HepG2 (cell line): ENCODE data around the gene ADIRF. TPM values are rescaled to one million over a fixed set of nuclear protein-coding genes. Genes with fewer than 3 reads are reported as not detected.

Experiments
- ATAC-seq: fragments of 200-7000 bp; cut with Tn5 transposase; 3 replicates; pipeline ENCODE4 v1.9.1; 2020; ENCODE audit warnings: mild to moderate bottlenecking, moderate library complexity
- BruUV-seq: library from RNA; stranded (reverse); fragments of 400-500 nt; replicated peaks from 2 replicates; lab custom pipeline; 2021; lab: Mats Ljungman, UMichigan
- CTCF ChIA-PET: fragments of 300-600 bp; formaldehyde crosslinking; extraction: SDS; loops from one replicate; lab custom pipeline; 2021; ENCODE audit warnings: low total read pairs, inconsistent platforms, low intra/inter-chr PET ratio; lab: Yijun Ruan, JAX
- POLR2A ChIA-PET: fragments of 350-600 bp; sonication (Branson Sonifier 250); formaldehyde crosslinking; loops from one replicate; lab custom pipeline; 2020; ENCODE audit warnings: antibody characterized with exemption, inconsistent platforms; lab: Yijun Ruan, JAX
- DNase-seq: peaks from one replicate; pipeline ENCODE4 v3.0.0-alpha.2; 2015; ENCODE audit warnings: low spot score
- FAIRE-seq: peaks from 3 replicates; lab custom pipeline; 2011; peaks lifted over from hg19 to GRCh38; lab: Jason Lieb, UNC
- H2AFZ ChIP-seq: one replicate; pipeline ENCODE4 v1.6.1; 2011; ENCODE audit warnings: low read length, inconsistent platforms
- H3K27ac ChIP-seq: fragments of 300-600 bp; 3 replicates; pipeline ENCODE4 v1.8.0; 2011; ENCODE audit warnings: mixed run types, mild to moderate bottlenecking, mixed read lengths, low read length, inconsistent platforms; ENCODE audit not compliant: insufficient read depth; ENCODE audit errors: extremely low read length
- H3K27me3 ChIP-seq, 2 experiments: fragments of 200-600 bp in 1 of 2; 2 replicates in 1 of 2; 3 replicates in 1 of 2; pipeline versions ENCODE4 v1.6.0 to v1.8.0; 2011; ENCODE audit warnings: low read length in 2 of 2, mild to moderate bottlenecking in 2 of 2, moderate library complexity in 2 of 2, inconsistent platforms in 1 of 2; ENCODE audit not compliant: insufficient read depth in 2 of 2, control insufficient read depth in 1 of 2
- H3K36me3 ChIP-seq, 2 experiments: fragments of 200-600 bp in 1 of 2; replicated peaks in 1 of 2; 2 replicates in 1 of 2; 3 replicates in 1 of 2; pipeline versions ENCODE4 v1.5.1 to v1.8.0; 2011; ENCODE audit warnings: low read length in 2 of 2, inconsistent platforms in 1 of 2; ENCODE audit not compliant: insufficient read depth in 2 of 2, control insufficient read depth in 1 of 2
- H3K4me1 ChIP-seq: 2 replicates; pipeline ENCODE4 v1.5.1; 2012; ENCODE audit warnings: low read length, inconsistent platforms; ENCODE audit not compliant: insufficient read depth
- H3K4me2 ChIP-seq: 2 replicates; pipeline ENCODE4 v1.6.0; 2011; ENCODE audit warnings: low read depth, low read length, inconsistent platforms
- H3K4me3 ChIP-seq, 3 experiments: fragments of 200-600 bp in 1 of 3; sonication (generic), shearing (Covaris generic) in 1 of 3; replicated peaks in 1 of 3; 2 replicates each; pipeline ENCODE4 v1.5.1; 2011 to 2016; ENCODE audit warnings: low read length in 3 of 3, inconsistent platforms in 2 of 3, low read depth in 2 of 3, mild to moderate bottlenecking in 2 of 3, control low read depth in 1 of 3, mixed read lengths in 1 of 3; ENCODE audit not compliant: insufficient read depth in 1 of 3
- H3K79me2 ChIP-seq: one replicate; pipeline ENCODE4 v1.6.1; 2011; ENCODE audit warnings: low read length, inconsistent platforms; ENCODE audit not compliant: insufficient read depth
- H3K9ac ChIP-seq: 2 replicates; pipeline ENCODE4 v1.6.0; 2011; ENCODE audit warnings: mild to moderate bottlenecking, low read depth, low read length, inconsistent platforms; ENCODE audit not compliant: insufficient read depth
- H3K9me3 ChIP-seq: 2 replicates; pipeline ENCODE4 v1.5.1; 2012; ENCODE audit warnings: mild to moderate bottlenecking, low read length
- H4K20me1 ChIP-seq: 2 replicates; pipeline ENCODE4 v1.6.0; 2011; ENCODE audit warnings: inconsistent platforms, mild to moderate bottlenecking, low read length, moderate library complexity; ENCODE audit not compliant: insufficient read depth
- AKNA ChIP-seq: sonication (generic); formaldehyde crosslinking; IDR thresholded peaks from 2 replicates; pipeline ENCODE4 v1.4.0; 2020; ENCODE audit warnings: missing genetic modification reagents, borderline replicate concordance
- HNRNPK ChIP-seq: fragments of 200-400 bp; formaldehyde crosslinking; IDR thresholded peaks from 2 replicates; pipeline ENCODE4 v1.6.1; 2018; ENCODE audit warnings: low read length, low read depth, moderate library complexity, mild to moderate bottlenecking; ENCODE audit not compliant: poor library complexity, severe bottlenecking
- KLF9 ChIP-seq: IDR thresholded peaks from 2 replicates; pipeline ENCODE4 v1.6.1; 2016; ENCODE audit warnings: low read depth
- whole genome bisulfite sequencing: methylation state at CpG from one replicate; pipeline ENCODE4 v1.1.6; 2017; ENCODE audit warnings: low lambda C conversion rate; 5-methylcytosine and 5-hydroxymethylcytosine counted together
- in situ Hi-C: cut with HindIII; loops from 2 replicates; pipeline ENCODE4 v1.10.0; 2017; ENCODE audit warnings: low pct_unique_long_range_greater_than_20kb; ENCODE audit not compliant: extremely low pct_ligation_motif_present
- intact Hi-C: fragments of 100-400 bp; cut with micrococcal nuclease; formaldehyde crosslinking; loops from one replicate; pipeline ENCODE4 v1.10.0; 2022; ENCODE audit not compliant: unreplicated experiment
- polyA plus RNA-seq, 8 experiments: library from polyadenylated mRNA; depleted of rRNA in 3 of 8; stranded (reverse) in 7 of 8; unstranded in 1 of 8; fragments of >200 nt; fragmentation: Illumina TruSeq in 4 of 8; extraction: Trizol in 4 of 8; gene quantifications; 2 replicates each; pipeline versions ENCODE4 v1.2.1 to v1.2.3, GENCODE V29; 2011 to 2016; ENCODE audit warnings: low read depth in 4 of 8, missing spikeins in 1 of 8, mixed read lengths in 1 of 8; ENCODE audit not compliant: insufficient read depth in 1 of 8
- total RNA-seq, 5 experiments: library from RNA; depleted of rRNA; stranded (reverse); fragments of >200 nt; fragmentation: Illumina TruSeq; extraction: Trizol; gene quantifications; 2 replicates each; pipeline ENCODE4 v1.2.3, GENCODE V29; 2016; ENCODE audit warnings: low read depth in 1 of 5
- TF ChIP-seq, protein P1 (sequence below), 2 experiments: fragments of 450-650 bp in 1 of 2; sonication (generic) in 1 of 2; formaldehyde crosslinking in 1 of 2; IDR thresholded peaks; 2 replicates each; pipeline versions ENCODE4 v1.6.1 to v1.8.0; 2016 to 2022; ENCODE audit warnings: antibody characterized with exemption in 1 of 2, mild to moderate bottlenecking in 1 of 2, missing genetic modification reagents in 1 of 2

Gene ADIRF
- total and polyA plus RNA-seq, 2 of the 13 experiments (the other 11 are each of a cell fraction or from before 2014, with no cell fraction given) = 0.13 to 0.40 TPM

DNA sequence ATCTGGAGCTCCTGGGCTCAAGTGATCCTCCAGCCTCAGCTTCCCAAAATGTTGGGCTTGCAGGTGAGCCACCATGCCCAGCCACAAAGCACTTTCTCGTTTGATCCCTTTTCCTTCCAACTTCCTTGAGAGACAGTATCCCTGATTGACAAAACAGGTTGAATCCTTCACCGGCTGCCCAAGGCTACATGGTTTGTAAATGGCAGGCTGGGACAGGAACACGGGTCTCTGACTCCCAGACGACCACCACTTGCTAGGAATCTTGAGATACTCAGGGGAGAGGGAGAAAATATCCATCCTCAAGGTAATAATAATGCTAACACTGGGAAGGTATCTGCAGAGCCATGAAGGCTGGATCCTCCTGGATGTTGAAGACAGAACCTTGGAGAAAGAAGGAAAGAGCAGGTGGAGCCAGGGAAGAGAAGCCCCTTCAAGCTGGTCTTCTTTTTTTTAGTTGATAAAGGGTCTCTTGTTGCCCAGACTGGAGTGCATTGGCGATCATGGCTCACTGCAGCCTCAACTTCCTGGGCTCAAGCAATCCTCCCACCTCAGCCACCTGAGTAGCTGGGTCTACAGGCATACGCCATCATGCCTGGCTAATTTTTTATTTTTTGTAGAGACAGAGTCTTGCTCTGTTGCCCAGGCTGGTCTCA lies 30.7 kb upstream of the ADIRF start:
- Histone ChIP-seq H3K9ac (no peak overlapping the region), H3K36me3 (no peaks in the 10 kb centered on the region), H4K20me1 (no peaks in the 10 kb centered on the region), H3K4me2 (no peak overlapping the region), H3K27ac (no peak overlapping the region), H3K79me2 (no peaks in the 10 kb centered on the region), H3K4me1 (peaks cover 18% of the 10 kb centered on the region), H3K9me3 (no peaks in the 10 kb centered on the region), H3K4me3 (no peak overlapping the region), H3K27me3 (no peaks in the 10 kb centered on the region), H2AFZ (no peak overlapping the region)
- POLR2A ChIA-PET = no interaction called here
- 51% methylated on average over 6 of the region's 6 CpGs for WGBS
- ATAC-seq (no peak), FAIRE-seq (no peak), DNase-seq (no peak)
- no TSS peak for BruUV-seq
- CTCF ChIA-PET = no interaction called here
- in situ Hi-C loops = no loop called here
- intact Hi-C loops = loop anchor here (5.0 kb wide), 1 partner anchor 520 kb away; no protein-coding TSS in a partner anchor
- TF ChIP-seq, protein P1, sequence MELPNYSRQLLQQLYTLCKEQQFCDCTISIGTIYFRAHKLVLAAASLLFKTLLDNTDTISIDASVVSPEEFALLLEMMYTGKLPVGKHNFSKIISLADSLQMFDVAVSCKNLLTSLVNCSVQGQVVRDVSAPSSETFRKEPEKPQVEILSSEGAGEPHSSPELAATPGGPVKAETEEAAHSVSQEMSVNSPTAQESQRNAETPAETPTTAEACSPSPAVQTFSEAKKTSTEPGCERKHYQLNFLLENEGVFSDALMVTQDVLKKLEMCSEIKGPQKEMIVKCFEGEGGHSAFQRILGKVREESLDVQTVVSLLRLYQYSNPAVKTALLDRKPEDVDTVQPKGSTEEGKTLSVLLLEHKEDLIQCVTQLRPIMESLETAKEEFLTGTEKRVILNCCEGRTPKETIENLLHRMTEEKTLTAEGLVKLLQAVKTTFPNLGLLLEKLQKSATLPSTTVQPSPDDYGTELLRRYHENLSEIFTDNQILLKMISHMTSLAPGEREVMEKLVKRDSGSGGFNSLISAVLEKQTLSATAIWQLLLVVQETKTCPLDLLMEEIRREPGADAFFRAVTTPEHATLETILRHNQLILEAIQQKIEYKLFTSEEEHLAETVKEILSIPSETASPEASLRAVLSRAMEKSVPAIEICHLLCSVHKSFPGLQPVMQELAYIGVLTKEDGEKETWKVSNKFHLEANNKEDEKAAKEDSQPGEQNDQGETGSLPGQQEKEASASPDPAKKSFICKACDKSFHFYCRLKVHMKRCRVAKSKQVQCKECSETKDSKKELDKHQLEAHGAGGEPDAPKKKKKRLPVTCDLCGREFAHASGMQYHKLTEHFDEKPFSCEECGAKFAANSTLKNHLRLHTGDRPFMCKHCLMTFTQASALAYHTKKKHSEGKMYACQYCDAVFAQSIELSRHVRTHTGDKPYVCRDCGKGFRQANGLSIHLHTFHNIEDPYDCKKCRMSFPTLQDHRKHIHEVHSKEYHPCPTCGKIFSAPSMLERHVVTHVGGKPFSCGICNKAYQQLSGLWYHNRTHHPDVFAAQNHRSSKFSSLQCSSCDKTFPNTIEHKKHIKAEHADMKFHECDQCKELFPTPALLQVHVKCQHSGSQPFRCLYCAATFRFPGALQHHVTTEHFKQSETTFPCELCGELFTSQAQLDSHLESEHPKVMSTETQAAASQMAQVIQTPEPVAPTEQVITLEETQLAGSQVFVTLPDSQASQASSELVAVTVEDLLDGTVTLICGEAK (IDR thresholded peaks at IDR 0.05) = no peak
- TF ChIP-seq, protein P1 (CRISPR knock-in tag; IDR thresholded peaks at IDR 0.05) = no peak
- TF ChIP-seq HNRNPK = no peak
- no peak for TF ChIP-seq KLF9 (CRISPR knock-in tag)
- TF ChIP-seq AKNA (CRISPR knock-in tag) = no peak
